Endothelial cell of umbilical vein (primary cell): Measurements from ENCODE around the gene GAS7. TPM values are rescaled to one million over a fixed set of nuclear protein-coding genes. Genes with fewer than 3 reads are reported as not detected.

Source experiments
- BruUV-seq: library from RNA; stranded (reverse); fragments of 400-500 nt; replicated peaks from 2 replicates; lab custom pipeline; 2021; lab: Mats Ljungman, UMichigan
- CTCF ChIA-PET: fragments of 300-600, 350-600 bp; sonication (Branson Sonifier 250); formaldehyde crosslinking; loops from one replicate; lab custom pipeline; 2021; ENCODE audit warnings: antibody characterized with exemption, inconsistent platforms; lab: Charles Lee
- POLR2A ChIA-PET: fragments of 300-600, 350-600 bp; sonication (Branson Sonifier 250); formaldehyde crosslinking; loops from one replicate; lab custom pipeline; 2021; ENCODE audit warnings: antibody characterized with exemption, inconsistent platforms; lab: Charles Lee
- DNase-seq: peaks from one replicate; pipeline ENCODE4 v3.0.0-alpha.2; 2011; ENCODE audit warnings: low read depth, low spot score
- FAIRE-seq: peaks from 2 replicates; lab custom pipeline; 2011; peaks lifted over from hg19 to GRCh38; lab: Jason Lieb, UNC
- H2AFZ ChIP-seq: 2 replicates; pipeline ENCODE4 v1.6.0; 2012; ENCODE audit warnings: low read depth, low read length, control low read depth, inconsistent platforms
- H3K27ac ChIP-seq: 2 replicates; pipeline ENCODE4 v1.5.1; 2011; ENCODE audit warnings: low read depth, mild to moderate bottlenecking, control low read depth, low read length, moderate library complexity; ENCODE audit not compliant: insufficient read depth
- H3K27me3 ChIP-seq, 2 experiments: 2 replicates each; pipeline versions ENCODE4 v1.6.0 to v1.6.1; 2011; ENCODE audit warnings: low read length in 2 of 2, mixed read lengths in 1 of 2; ENCODE audit not compliant: control insufficient read depth in 2 of 2, insufficient read depth in 2 of 2
- H3K36me3 ChIP-seq, 2 experiments: 2 replicates in 1 of 2; 3 replicates in 1 of 2; pipeline ENCODE4 v1.5.1; 2011; ENCODE audit warnings: low read length in 2 of 2, mild to moderate bottlenecking in 1 of 2, moderate library complexity in 1 of 2; ENCODE audit not compliant: control insufficient read depth in 2 of 2, insufficient read depth in 2 of 2; ENCODE audit errors: extremely low read depth in 1 of 2
- H3K4me1 ChIP-seq: 3 replicates; pipeline ENCODE4 v1.5.1; 2011; ENCODE audit warnings: mild to moderate bottlenecking, low read length; ENCODE audit not compliant: control insufficient read depth, insufficient read depth; ENCODE audit errors: extremely low read depth
- H3K4me2 ChIP-seq: 2 replicates; pipeline ENCODE4 v1.6.1; 2011; ENCODE audit warnings: low read length, control low read depth, mixed read lengths; ENCODE audit not compliant: insufficient read depth
- H3K4me3 ChIP-seq, 3 experiments: fragments of 200-600 bp in 1 of 3; sonication (generic), shearing (Covaris generic) in 1 of 3; replicated peaks in 1 of 3; 2 replicates each; pipeline ENCODE4 v1.5.1; 2011 to 2016; ENCODE audit warnings: control low read depth in 3 of 3, low read length in 3 of 3, mild to moderate bottlenecking in 2 of 3, inconsistent platforms in 1 of 3, low read depth in 1 of 3, moderate library complexity in 1 of 3; ENCODE audit not compliant: insufficient read depth in 1 of 3
- H3K79me2 ChIP-seq: 2 replicates; pipeline ENCODE4 v1.6.0; 2012; ENCODE audit warnings: low read length, inconsistent platforms; ENCODE audit not compliant: control insufficient read depth, insufficient read depth
- H3K9ac ChIP-seq: replicated peaks from 2 replicates; pipeline ENCODE3; 2011; ENCODE audit warnings: low read length, control low read depth; ENCODE audit not compliant: insufficient read depth; ENCODE audit errors: extremely low read depth
- H3K9me1 ChIP-seq: replicated peaks from 3 replicates; pipeline ENCODE4 v1.6.0; 2011; ENCODE audit warnings: mild to moderate bottlenecking, low read length; ENCODE audit not compliant: control insufficient read depth, insufficient read depth; ENCODE audit errors: extremely low read depth
- H3K9me3 ChIP-seq: replicated peaks from 2 replicates; pipeline ENCODE4 v1.5.1; 2012; ENCODE audit warnings: low read length, inconsistent platforms; ENCODE audit not compliant: control insufficient read depth, insufficient read depth
- H4K20me1 ChIP-seq: replicated peaks from 2 replicates; pipeline ENCODE3; 2011; ENCODE audit warnings: mild to moderate bottlenecking, low read length; ENCODE audit not compliant: control insufficient read depth, insufficient read depth; ENCODE audit errors: extremely low read depth
- CTCF ChIP-seq, 2 donors: IDR thresholded peaks; 1 replicate in 1 of 2; 2 replicates in 1 of 2; pipeline ENCODE4 v1.5.1; 2011; ENCODE audit warnings: low read length in 2 of 2, mild to moderate bottlenecking in 2 of 2, moderate library complexity in 2 of 2, control low read depth in 1 of 2, inconsistent platforms in 1 of 2, low read depth in 1 of 2; ENCODE audit not compliant: insufficient read depth in 1 of 2; ENCODE audit errors: extremely low read depth in 1 of 2
- EZH2 ChIP-seq: IDR thresholded peaks from 2 replicates; pipeline ENCODE4 v1.6.1; 2012; ENCODE audit warnings: borderline replicate concordance, low read depth, mild to moderate bottlenecking, moderate library complexity, low read length, inconsistent platforms; ENCODE audit not compliant: severe bottlenecking
- FOS ChIP-seq: IDR thresholded peaks from 2 replicates; pipeline ENCODE4 v1.6.1; 2011; ENCODE audit warnings: mild to moderate bottlenecking, low read length, moderate library complexity, borderline replicate concordance; ENCODE audit not compliant: insufficient read depth
- GATA2 ChIP-seq: IDR thresholded peaks from 2 replicates; pipeline ENCODE4 v1.7.0; 2011; ENCODE audit warnings: low read depth, mild to moderate bottlenecking, moderate library complexity, mixed read lengths, low read length; ENCODE audit not compliant: insufficient read length, insufficient read depth
- JUN ChIP-seq: IDR thresholded peaks from 2 replicates; pipeline ENCODE4 v1.6.1; 2011; ENCODE audit warnings: borderline replicate concordance, low read depth; ENCODE audit not compliant: insufficient read length, insufficient read depth
- MAX ChIP-seq: IDR thresholded peaks from 2 replicates; pipeline ENCODE4 v1.6.1; 2011; ENCODE audit not compliant: insufficient read depth, insufficient read length
- MYC ChIP-seq: IDR thresholded peaks from one replicate; pipeline ENCODE4 v1.6.1; 2011; ENCODE audit warnings: mild to moderate bottlenecking, low read depth, low read length
- POLR2A ChIP-seq: IDR thresholded peaks from 2 replicates; pipeline ENCODE4 v1.6.1; 2012; ENCODE audit warnings: low read depth, mild to moderate bottlenecking, control low read depth, low read length
- POLR2AphosphoS5 ChIP-seq: IDR thresholded peaks from 2 replicates; pipeline ENCODE4 v1.6.1; 2012; ENCODE audit warnings: low read depth, mild to moderate bottlenecking, control low read depth, low read length, moderate library complexity; ENCODE audit not compliant: insufficient read depth
- dilution Hi-C: fragments of 300-500 bp; cut with MboI; formaldehyde crosslinking; loops from one replicate; pipeline ENCODE4 v1.15.0; 2019; ENCODE audit warnings: low sequenced_read_pairs; ENCODE audit not compliant: extremely low pct_ligation_motif_present
- intact Hi-C: fragments of 100-400 bp; cut with micrococcal nuclease; formaldehyde crosslinking; loops from one replicate; pipeline ENCODE4 v1.10.0; 2022
- polyA plus RNA-seq, 4 experiments: library from polyadenylated mRNA; depleted of rRNA in 3 of 4; stranded (reverse) in 3 of 4; unstranded in 1 of 4; fragments of >200 nt; gene quantifications; 2 replicates each; pipeline versions ENCODE4 v1.2.1 to v1.2.3, GENCODE V29; 2011 to 2012; ENCODE audit warnings: missing spikeins in 1 of 4
- total RNA-seq: library from RNA; stranded (reverse); gene quantifications from 2 replicates; pipeline ENCODE4 v1.2.3, GENCODE V29; 2021

GAS7 gene
- total and polyA plus RNA-seq, 2 donors (not counting 3 experiments of a cell fraction or from before 2014, with no cell fraction given), result not detected

GRCh38 chr17:9984768-9985167, 213.6 kb downstream of the GAS7 start:
- no TSS peak for BruUV-seq
- Histone ChIP-seq H3K9me1 (no peaks in the 10 kb centered on the region), H3K9ac (no peak overlapping the region), H3K9me3 (no peaks in the 10 kb centered on the region), H3K79me2 (no peaks in the 10 kb centered on the region), H3K27me3 (no peaks in the 10 kb centered on the region), H4K20me1 (no peaks in the 10 kb centered on the region), H2AFZ (no peak overlapping the region), H3K4me3 (no peak overlapping the region), H3K4me2 (no peak overlapping the region), H3K27ac (no peak overlapping the region), H3K4me1 (no peaks in the 10 kb centered on the region), H3K36me3 (no peaks in the 10 kb centered on the region)
- POLR2A ChIA-PET, result no interaction called here
- no peak for DNase-seq
- dilution Hi-C loops (no loop called here), intact Hi-C loops (no loop called here)
- no peak for FAIRE-seq
- CTCF ChIA-PET, result no interaction called here
- TF ChIP-seq POLR2AphosphoS5 (no peak), POLR2A (no peak), MYC (no peak), FOS (no peak), CTCF (IDR thresholded peaks at IDR 0.05; ENCODE audit: extremely low read depth in 1 of 2, insufficient read depth in 1 of 2, low read depth in 1 of 2, low read length in 2 of 2) (no peak), EZH2 (no peak), JUN (no peak), MAX (no peak), GATA2 (no peak)
